Hematopoietic multipotent progenitor cell treated with erythropoietin and hydrocortisone succinate and interleukin-3 and kit ligand, for 15 days (in vitro differentiated cells): ENCODE measurements around the gene NDNF.

Experiments
- DNase-seq: peaks from one replicate; pipeline ENCODE4 v3.0.0-alpha.2; 2015; ENCODE audit warnings: low spot score

Gene NDNF

DNA sequence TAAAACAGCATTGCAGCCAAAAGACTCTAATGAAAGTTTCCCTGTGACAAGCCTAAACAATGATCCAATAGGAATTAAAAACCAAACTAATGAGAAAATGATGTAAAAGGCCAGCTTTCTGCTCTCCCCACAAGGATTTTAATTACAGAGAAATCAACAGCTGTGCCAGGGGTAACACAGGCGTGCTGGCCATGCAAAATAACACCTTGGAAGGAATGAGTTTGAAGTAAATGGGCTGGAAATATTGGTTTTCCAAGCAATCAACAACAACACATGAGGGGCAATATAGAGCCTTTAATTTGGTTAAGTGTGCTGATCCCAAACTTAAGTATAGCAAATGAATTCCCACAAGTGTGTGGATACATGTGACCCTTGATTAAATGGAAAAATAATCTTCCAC lies 56.9 kb downstream of the NDNF start:
- DNase-seq, result no peak

DNA sequence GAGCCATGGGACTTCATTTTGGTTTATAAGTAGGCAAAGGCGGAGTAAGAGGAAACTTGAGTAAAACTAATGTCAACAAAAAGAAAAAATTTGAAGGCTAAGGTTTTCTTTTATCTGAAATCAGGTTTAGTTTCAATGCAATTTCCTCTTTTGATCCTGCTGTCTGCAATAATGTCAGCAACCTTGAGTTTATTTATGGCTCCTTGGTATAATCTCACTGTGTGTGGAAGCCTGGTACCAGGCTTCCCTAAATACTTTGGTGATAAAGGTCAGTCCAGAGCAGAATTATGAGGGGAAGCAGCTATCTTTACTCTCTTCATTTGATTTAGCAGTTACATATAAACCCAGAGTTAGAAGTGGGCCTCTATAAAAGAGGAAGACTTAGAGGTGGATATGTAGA lies 57.8 kb downstream of the NDNF start:
- DNase-seq, result no peak

DNA sequence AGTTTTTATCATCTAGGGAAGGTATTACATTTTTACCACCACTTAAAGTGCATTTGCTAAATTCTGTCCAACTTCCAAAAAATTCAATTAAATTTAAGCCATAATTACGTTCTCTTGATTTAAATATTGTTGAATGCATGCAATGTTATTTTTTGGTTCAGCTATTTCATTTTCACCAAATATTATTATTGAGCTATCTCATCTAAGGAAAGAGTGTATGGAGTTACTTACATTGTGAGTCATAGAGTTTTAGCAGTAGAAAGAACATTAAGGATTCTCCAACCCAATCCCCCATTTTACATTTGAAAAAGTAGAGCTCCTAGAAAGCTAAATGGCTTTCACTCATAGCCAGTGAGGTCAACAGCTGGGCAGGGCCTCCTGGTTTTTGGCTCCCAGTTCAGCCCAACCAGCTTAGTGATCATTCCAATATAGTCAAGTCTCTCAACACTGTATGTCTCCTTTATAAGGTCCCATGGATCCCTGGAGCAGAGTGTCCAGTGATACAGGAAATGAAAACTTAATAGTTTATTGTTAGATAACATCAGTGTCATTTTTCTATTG lies 60.5 kb downstream of the NDNF start:
- DNase-seq, result no peak

- no peak for DNase-seq
Observed at GRCh38 chr4:121011138-121011537, 61.2 kb downstream of the NDNF start.

DNA sequence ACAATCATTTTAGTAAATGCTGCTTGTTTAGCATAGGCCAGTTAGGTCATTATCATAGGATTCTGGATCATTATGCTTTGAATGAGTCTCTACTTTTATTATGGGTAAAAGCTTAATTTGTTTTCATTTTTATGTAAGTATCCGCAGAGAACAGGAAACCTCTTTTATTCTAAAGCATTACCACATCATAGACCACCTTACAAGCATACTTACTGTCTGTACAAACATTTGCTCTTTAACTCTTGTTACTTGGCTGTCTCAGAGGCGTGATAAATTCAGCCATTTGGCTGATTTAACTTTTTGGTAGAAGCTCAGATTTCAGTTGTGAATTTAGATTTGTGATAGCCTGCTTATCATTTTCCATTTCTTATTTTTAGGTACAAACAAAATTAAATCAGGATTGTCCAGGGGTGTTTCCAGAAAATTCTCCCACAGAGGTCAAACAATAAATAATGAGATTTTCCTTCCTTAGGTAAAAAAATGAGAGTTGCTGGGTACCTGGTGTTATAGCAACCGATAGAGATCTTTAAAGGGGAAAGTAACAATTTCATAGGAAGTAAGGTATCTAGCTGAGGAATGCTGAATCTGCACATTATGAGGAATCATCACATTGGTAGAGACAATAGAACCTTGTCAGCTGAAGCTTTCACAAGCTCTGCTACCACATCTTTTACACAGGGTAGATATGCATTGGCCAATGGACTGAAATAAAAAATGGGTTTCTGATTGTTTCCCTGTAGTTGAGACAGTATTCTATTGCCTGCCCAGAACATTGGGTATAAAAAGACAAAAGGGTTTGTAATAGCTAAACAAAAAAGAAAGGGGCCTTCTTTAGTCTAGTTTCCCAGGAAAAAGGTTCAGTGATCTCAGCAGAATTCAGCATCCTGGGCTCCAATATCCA lies 62.5 kb downstream of the NDNF start:
- DNase-seq, result no peak

- no peak for DNase-seq
Observed at GRCh38 chr4:121007660-121008059, 64.7 kb downstream of the NDNF start.

DNA sequence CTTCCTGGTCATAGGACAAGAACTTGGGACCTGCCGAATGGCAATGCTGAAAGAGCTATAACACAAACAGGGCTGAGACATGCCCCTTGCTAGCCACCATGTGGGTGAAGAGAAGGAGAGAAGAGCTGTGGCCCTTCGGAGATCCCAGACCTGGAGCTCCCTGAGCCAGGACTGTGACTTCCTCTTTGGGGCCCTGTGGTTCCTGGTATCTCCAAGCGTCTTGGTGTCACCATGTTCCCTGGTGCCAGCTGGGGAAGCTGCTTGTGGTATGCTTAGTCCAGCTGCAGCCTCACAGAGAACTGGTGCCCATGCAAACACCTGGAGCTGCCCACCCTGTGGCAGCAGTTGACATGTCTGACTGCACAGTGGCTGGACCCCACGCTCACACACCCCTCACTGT lies 68.5 kb downstream of the NDNF start:
- no peak for DNase-seq

DNA sequence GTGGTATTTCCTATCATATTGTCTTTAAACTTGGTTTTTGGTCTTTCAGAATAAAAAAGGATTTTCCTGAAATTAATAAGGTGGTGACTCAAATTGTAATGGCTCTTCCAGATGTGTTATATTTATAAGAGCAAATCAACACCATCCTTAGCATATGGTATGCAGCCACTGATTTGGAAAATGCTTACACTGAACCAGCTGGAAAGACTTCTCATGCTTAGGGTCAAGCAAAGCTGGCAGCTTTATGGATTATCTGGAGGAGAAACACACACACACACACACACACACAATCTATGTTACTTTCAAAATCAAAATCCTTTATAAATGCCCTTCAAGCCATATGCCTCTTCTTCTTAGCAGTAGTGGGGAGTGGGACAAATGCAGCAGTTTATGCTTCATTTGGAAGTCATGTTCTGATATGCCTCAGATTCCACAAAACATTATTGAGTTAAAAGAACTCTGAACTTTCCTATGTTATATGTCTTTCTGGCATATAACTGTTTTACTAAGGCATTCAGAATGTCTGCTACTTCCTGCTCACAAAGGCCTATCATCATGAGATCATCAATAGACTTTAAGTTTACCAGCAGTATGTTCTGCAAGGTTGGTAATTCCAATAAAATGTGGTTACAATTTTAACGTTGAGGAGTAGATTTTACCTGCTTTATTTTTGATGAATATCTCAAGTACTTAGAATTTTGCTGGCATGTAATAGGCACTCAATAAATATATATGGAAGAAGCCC lies 76.9 kb downstream of the NDNF start:
- DNase-seq, result no peak

GRCh38 chr4:120994521-120994920 lies 77.8 kb downstream of the NDNF start:
- no peak for DNase-seq

DNA sequence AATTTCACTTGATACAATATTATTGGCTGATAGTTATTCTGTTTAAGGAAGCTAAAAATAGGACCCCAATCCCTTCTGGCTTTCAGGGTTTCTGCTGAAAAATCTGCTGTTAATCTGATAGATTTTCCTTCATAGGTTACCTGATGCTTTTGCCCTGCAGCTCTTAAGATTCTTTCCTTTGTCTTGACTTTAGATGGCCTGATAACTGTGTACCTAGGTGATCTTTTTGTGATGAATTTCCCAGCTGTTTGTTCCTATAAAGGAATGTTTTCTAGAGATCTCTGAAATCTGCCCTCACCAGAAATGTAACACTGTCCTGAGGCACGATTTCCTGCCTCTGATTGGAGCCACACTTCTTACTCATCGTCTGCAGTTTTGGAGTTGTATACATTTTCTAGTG lies 80.5 kb downstream of the NDNF start:
- DNase-seq, result no peak

DNA sequence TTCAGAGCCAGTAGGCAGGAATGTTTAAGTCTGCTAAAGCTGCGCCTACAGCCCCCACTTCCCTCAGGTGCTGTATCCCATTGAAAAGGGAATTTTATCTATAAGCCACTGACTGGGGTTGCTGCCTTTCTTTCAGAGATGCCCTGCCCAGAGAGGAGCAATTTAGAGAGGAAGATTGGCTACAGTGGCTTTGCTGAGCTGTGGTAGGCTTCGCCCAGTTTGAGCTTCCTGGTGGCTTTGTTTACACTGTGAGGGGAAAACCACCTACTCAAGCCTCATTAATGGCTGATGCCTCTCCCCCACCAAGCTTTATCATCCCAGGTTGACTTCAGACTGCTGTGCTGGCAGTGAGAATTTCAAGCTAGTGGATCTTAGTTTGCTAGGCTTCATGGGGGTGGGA lies 82.1 kb downstream of the NDNF start:
- DNase-seq, result no peak
